Measurements from ENCODE around the gene DBNDD2. TPM values are rescaled to one million over a fixed set of nuclear protein-coding genes. Genes with fewer than 3 reads are reported as not detected.

DBNDD2 gene
- total RNA-seq, 1 experiment from 2014 or later = 58.7 TPM

DNA sequence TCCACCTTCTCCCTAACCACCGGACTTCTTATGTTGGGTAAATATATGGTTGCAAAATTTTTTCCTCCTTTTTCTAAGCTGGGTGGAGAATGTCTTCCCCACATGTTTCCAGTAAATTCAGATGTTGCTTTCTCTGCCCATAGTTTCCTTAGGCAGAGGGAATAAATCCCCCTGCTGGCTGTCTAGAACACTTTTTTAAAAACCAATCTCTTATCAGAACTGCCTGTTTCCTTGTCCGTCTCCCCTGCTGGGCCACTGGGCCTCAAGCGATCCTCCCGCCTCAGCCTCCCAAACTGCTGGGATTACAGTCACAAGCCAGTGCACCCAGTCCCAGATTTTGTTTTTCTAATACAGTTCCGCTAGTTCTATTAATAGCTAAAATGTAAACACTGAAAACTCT lies 51.5 kb downstream of the DBNDD2 start:
- H3K27ac Mint-ChIP-seq = no peak overlapping the region

More for the DNA sequence above, 51.5 kb downstream of the DBNDD2 start:
- TF ChIP-seq, protein P1, sequence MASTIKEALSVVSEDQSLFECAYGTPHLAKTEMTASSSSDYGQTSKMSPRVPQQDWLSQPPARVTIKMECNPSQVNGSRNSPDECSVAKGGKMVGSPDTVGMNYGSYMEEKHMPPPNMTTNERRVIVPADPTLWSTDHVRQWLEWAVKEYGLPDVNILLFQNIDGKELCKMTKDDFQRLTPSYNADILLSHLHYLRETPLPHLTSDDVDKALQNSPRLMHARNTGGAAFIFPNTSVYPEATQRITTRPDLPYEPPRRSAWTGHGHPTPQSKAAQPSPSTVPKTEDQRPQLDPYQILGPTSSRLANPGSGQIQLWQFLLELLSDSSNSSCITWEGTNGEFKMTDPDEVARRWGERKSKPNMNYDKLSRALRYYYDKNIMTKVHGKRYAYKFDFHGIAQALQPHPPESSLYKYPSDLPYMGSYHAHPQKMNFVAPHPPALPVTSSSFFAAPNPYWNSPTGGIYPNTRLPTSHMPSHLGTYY (CRISPR knock-in tag; IDR thresholded peaks at IDR 0.05) = no peak
- no peak for TF ChIP-seq ZNF121 (CRISPR knock-in tag; IDR thresholded peaks at IDR 0.05)
- ATAC-seq (no peak), DNase-seq (ENCODE audit: low spot score) (no peak)
- Mint-ChIP-seq H3K27me3 (ENCODE audit: low read depth) (no peaks in the 10 kb centered on the region), H3K4me3 (no peak overlapping the region), H3K9me3 (no peaks in the 10 kb centered on the region), H3K4me1 (no peaks in the 10 kb centered on the region; the same call in 1 of the 2 replicates), H3K36me3 (no peaks in the 10 kb centered on the region)
- ChIA-PET CTCF (interaction anchor here (0.7 to 2.8 kb wide), 8 partner anchors 8 to 312 kb away, joined by 3 to 14 read pairs (median 4); no protein-coding TSS in a partner anchor), POLR2A (interaction anchor here (1.6 kb wide), 1 partner anchor 9 kb away, joined by 4 read pairs; the partner anchor contains the start of gene WFDC2)

Small RNA genes within 50 kb of the gene (microRNA-seq; reads per million reads assigned to microRNA genes)
- not detected for gene MIR6812 (ENCODE audit: borderline number of aligned reads)

Other genes with a start within 250 kb of the DBNDD2 start
- not detected in 3 replicates for gene PI3, start 233.4 kb upstream of the DBNDD2 start, total RNA-seq (2021)
- 2.0 to 2.9 TPM (median 2.1 TPM) in 3 replicates for gene SEMG1, start 201.3 kb upstream of the DBNDD2 start, total RNA-seq (2021)
- gene SEMG2, start 186.9 kb upstream of the DBNDD2 start, total RNA-seq (2021) = not detected in 3 replicates
- 0.60 to 0.78 TPM (median 0.74 TPM) in 3 replicates for gene SLPI, start 153.7 kb upstream of the DBNDD2 start, total RNA-seq (2021)
- gene RBPJL, start 101.4 kb upstream of the DBNDD2 start, total RNA-seq (2021) = 0.78 to 0.85 TPM (median 0.80 TPM) in 3 replicates
- gene MATN4, start 100.0 kb upstream of the DBNDD2 start, total RNA-seq (2021) = 1.9 to 2.5 TPM (median 2.2 TPM) in 3 replicates
- gene SDC4, start 59.9 kb upstream of the DBNDD2 start, total RNA-seq (2021) = 64.0 to 69.6 TPM (median 69.5 TPM) in 3 replicates
- gene SYS1, start 45.1 kb upstream of the DBNDD2 start, total RNA-seq (2021) = 15.4 to 20.1 TPM (median 16.4 TPM) in 3 replicates
- gene TP53TG5, start 30.0 kb upstream of the DBNDD2 start, total RNA-seq (2021) = 0.37 to 0.85 TPM in 2 of 3 replicates, not detected in the other
- gene PIGT, start 7.9 kb downstream of the DBNDD2 start, total RNA-seq (2021) = 63.7 to 67.7 TPM (median 67.7 TPM) in 3 replicates
- 76.4 to 114 TPM (median 99.4 TPM) in 3 replicates for gene WFDC2, start 61.5 kb downstream of the DBNDD2 start, total RNA-seq (2021)
- gene SPINT3, start 107.3 kb downstream of the DBNDD2 start, total RNA-seq (2021) = not detected in 3 replicates
- not detected in 3 replicates for gene WFDC6, start 131.2 kb downstream of the DBNDD2 start, total RNA-seq (2021)
- 0.16 to 0.26 TPM (median 0.23 TPM) in 3 replicates for gene EPPIN, start 139.1 kb downstream of the DBNDD2 start, total RNA-seq (2021)
- not detected in 3 replicates for gene WFDC8, start 171.0 kb downstream of the DBNDD2 start, total RNA-seq (2021)
- 0.37 TPM in 1 of 3 replicates, not detected in the others for gene WFDC10A, start 221.4 kb downstream of the DBNDD2 start, total RNA-seq (2021)
- gene WFDC9, start 223.0 kb downstream of the DBNDD2 start, total RNA-seq (2021) = not detected in 3 replicates